ENCODE measurements around the gene RPS2. TPM values are rescaled to one million over a fixed set of nuclear protein-coding genes. Genes with fewer than 3 reads are reported as not detected.
"Not testable (repeated sequence)": the region's sequence is repeated elsewhere in the genome, so short reads cannot be mapped to it uniquely, and the experiment has no call there.

RPS2 gene
- total and polyA plus RNA-seq, 4 donors = 682 to 1,957 (median 1,591) TPM

DNA sequence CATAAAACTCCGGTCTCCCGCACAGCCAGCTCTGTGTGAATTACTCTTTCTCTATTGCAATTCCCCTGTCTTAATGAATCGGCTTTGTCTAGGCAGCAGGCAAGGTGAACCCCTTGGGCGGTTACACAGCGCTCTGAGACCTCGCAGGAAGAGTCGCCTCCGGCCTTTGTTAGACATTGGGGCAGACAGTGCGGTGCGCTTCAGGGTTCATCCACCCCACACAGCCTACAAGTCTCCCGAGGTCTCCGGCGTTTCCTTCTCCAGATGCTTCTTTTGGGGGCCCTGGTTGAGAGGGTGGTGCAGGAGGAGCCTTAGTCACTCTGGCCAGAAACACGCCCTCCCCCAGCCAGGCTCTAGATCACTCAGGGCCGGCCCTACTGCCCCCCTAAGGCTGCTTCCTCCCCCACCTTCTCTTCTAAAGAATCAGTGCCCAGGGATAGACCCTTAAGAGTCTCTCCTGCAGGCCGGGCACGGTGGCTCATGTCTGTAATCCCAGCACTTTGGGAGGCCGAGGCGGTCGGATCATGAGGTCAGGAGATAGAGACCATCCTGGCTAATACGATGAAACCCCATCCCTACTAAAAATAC, 19.9 kb downstream of the RPS2 start:
- 82% methylated on average over 11 of the region's 21 CpGs for WGBS (ENCODE audit: insufficient coverage)
- no peaks in the 10 kb centered on the region for H3K27me3 ChIP-seq (ENCODE audit: control insufficient read depth, insufficient read depth, low read length)
- no peaks in the 10 kb centered on the region for H3K9me3 ChIP-seq (ENCODE audit: control insufficient read depth, insufficient read depth, low read length)
- no peak overlapping the region for H3K4me3 ChIP-seq (ENCODE audit: low read depth, low read length)
- H3K27ac ChIP-seq (ENCODE audit: low read depth, low read length) = no peak overlapping the region
- H3K36me3 ChIP-seq (ENCODE audit: control insufficient read depth, insufficient read depth, low read length) = peaks cover 18% of the 10 kb centered on the region
- H3K4me1 ChIP-seq (ENCODE audit: control insufficient read depth, insufficient read depth, low read length) = peaks cover 23% of the 10 kb centered on the region
- no peak for DNase-seq (ENCODE audit: low read depth in 4 of 6, low spot score in 6 of 6)

DNA sequence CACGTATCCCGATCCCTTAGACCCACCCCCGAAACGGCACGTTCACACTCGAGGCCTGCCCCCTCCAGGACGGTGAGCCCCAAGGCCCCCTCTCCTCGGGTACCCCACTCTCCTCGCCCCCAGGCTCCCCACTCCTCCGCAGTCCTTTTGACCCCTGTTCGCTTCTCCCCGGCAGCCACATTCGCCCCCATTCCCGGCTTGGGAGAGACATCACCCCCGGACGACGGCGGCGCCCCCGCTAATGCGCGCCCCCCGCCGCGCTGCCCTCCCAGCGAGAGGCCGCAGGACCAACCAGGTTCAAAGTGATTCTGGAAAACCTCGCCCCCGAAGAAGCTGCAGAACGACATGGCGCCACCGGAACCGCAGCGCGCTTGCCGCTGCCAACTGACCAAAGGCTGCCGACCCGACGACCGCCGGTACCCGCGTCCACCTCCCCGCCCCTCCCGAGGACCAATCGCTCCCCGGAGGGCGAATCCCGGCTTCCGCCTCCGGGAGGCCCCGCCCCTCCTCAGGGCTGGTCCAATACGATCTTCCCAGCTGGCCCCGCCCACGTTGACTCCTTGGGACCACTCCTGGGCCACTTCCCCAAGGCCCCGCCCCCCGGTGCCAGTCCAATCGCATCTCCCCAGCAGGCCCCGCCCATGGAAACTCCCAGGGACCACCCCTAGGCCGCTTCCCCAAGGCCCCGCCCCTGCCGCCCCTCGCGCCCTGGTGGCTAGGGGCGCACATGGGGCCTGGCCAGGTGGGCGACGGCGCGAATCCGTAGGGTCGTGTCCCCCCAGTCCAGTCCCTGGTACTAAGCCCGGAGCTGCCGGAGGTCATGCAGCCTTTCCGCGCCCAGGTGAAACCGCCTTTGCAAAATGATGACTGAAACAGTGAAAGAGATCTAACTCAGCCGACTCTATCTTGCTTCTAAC, 21.6 kb downstream of the RPS2 start, which contains the start of gene MSRB1:
Gene MSRB1, minus strand, starts transcription at position 390 of the 917 bp plus-strand sequence. Its CDS starts 43 bp downstream, at position 347.
- Histone ChIP-seq H3K36me3 (ENCODE audit: control insufficient read depth, insufficient read depth, low read length) (peaks cover 33% of the 10 kb centered on the region), H3K4me1 (ENCODE audit: control insufficient read depth, insufficient read depth, low read length) (peaks cover 23% of the 10 kb centered on the region), H3K27me3 (ENCODE audit: control insufficient read depth, insufficient read depth, low read length) (no peaks in the 10 kb centered on the region), H3K4me3 (ENCODE audit: low read depth, low read length) (peak within 1 kb of the TSS; percentile 84), H3K27ac (ENCODE audit: low read depth, low read length) (peak within 1 kb of the TSS; percentile 69), H3K9me3 (ENCODE audit: control insufficient read depth, insufficient read depth, low read length) (no peaks in the 10 kb centered on the region)
- peak; percentile 92 to 100 (median 98) for DNase-seq (ENCODE audit: low read depth in 4 of 6, low spot score in 6 of 6)
- under 1% methylated on average over 59 of the region's 77 CpGs for WGBS (ENCODE audit: insufficient coverage)

DNA sequence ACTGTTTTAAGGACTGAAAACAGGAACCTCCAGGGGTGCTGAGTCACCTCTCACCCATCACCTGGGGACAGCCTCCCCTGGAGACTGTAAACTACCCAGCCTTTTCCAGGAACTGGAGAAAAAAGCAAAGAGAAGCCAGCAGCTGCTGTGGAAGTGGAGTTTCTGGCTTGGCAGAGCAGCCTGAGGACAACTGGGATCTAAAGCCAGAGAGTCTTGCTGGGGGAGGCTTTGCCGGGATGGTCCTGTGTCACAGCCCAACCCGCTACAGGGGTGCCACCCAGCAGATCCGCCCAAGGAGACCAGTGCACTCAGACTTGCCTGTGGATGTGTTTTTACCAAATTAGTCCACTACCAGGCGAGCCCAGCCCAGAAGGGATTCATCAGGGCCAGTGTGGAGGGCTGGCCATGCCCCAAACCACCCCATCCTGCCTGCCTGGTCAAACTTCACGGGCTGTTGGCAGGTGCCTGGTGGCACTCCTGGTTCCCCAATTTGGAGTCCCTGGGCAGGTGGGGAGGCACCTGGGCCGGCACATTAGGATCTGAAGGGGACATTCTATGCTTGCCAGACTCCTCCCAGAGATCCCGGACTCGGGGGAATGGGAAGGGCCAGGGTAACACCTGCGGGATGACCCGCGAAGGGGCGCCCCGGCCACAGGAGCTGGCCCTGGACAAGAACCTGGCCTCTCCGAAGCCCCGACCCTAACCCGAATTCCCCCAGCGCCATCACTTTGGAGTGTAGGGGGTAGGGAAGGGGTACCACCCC, 22.4 kb downstream of the RPS2 start:
- Histone ChIP-seq H3K4me3 (ENCODE audit: low read depth, low read length) (peak overlapping the region; percentile 84), H3K27me3 (ENCODE audit: control insufficient read depth, insufficient read depth, low read length) (no peaks in the 10 kb centered on the region), H3K9me3 (ENCODE audit: control insufficient read depth, insufficient read depth, low read length) (no peaks in the 10 kb centered on the region), H3K4me1 (ENCODE audit: control insufficient read depth, insufficient read depth, low read length) (peaks cover 23% of the 10 kb centered on the region), H3K27ac (ENCODE audit: low read depth, low read length) (no peak overlapping the region), H3K36me3 (ENCODE audit: control insufficient read depth, insufficient read depth, low read length) (peaks cover 37% of the 10 kb centered on the region)
- 66% methylated on average over 7 of the region's 17 CpGs for WGBS (ENCODE audit: insufficient coverage)
- DNase-seq (ENCODE audit: low read depth in 4 of 6, low spot score in 6 of 6) = no peak

DNA sequence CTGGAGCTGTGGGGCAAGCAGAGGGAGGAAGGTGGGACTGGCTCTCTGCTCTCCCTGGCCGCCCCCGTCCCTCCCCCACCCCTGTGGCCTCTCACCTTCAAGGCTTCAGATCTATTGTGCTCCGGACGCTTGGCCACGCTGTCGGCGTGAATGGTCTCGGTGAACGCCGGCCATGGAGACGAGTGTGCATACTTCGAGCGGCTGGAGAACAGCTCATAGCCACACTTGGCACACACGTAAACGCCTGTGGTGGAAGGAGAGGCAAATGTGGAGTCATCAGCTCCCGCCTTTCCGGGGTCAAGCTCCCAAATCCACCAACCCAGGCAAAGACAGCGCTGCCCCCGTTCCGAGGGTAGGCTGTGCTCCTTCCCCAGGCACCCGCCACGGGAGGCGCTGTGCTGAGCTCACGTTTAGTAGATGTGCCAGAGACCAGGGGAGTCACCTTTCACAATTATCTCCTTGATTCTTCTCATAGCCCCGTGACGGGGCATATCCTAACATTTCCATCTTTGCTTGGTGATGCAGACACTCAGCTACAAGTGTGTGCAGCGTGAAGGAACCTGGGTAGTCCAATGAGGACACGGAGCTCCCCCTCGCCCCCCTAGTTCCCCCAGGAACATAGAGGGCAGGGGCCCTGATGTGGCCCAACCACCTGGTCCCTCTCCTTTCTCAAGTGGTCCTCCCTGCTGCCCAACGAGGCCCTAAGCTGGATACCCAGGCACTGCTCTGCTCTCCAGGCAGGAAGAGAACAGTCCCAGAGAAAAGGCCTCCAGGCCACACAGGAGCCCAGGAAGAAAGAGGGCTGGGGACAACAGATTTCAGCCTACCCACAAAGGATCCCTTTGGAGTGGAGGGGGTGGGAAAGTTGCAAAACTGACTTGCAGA, 23.2 kb downstream of the RPS2 start:
- no peak overlapping the region for H3K27ac ChIP-seq (ENCODE audit: low read depth, low read length)
- no peaks in the 10 kb centered on the region for H3K27me3 ChIP-seq (ENCODE audit: control insufficient read depth, insufficient read depth, low read length)
- no peaks in the 10 kb centered on the region for H3K9me3 ChIP-seq (ENCODE audit: control insufficient read depth, insufficient read depth, low read length)
- no peak overlapping the region for H3K4me3 ChIP-seq (ENCODE audit: low read depth, low read length)
- H3K36me3 ChIP-seq (ENCODE audit: control insufficient read depth, insufficient read depth, low read length) = peaks cover 41% of the 10 kb centered on the region
- 70% methylated on average over 23 of the region's 30 CpGs for WGBS (ENCODE audit: insufficient coverage)
- no peak for DNase-seq (ENCODE audit: low read depth in 4 of 6, low spot score in 6 of 6)
- H3K4me1 ChIP-seq (ENCODE audit: control insufficient read depth, insufficient read depth, low read length) = peaks cover 23% of the 10 kb centered on the region

DNA sequence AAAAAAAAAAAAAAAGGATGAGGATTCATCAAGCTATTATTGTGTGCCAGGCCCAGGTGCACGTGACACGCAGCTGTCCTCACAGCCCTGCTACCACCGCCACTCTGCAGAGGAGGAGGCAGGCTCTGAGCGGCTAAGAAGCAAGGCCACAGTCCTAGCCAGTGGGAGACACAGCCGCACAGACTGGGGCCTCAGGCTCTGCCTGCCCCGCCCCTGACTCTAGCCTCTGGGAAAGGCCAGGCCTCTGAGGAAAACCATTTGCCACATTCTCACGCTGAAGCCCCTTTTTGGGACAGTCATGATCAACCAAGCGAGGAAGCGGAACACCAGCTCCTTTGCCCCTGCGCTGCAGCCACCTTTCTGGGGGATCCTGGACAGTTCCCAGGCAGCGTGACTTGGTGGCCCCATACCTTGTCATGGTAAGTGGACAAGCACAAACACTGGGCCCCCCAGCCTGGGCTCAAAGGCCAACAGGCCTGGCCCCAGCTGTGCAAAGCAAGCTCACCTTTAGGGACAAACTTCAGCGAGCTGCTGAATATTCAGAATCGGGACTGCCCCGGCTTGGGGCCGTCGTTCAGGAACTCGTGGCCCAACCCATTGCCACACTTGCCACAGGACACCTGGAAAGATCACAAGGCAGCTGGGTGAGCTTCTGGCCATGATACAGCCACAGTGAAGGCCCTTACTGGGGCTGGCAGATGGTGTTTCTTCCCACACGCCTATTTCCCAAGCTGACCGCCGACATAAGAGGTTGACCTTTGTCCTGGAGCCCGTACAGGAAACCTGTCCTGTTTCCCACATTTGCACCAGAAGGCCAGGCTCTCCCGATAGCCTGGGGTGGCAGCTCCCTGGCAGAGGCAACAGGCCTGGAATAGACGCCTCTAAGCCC, 24.1 kb downstream of the RPS2 start:
- peaks cover 41% of the 10 kb centered on the region for H3K36me3 ChIP-seq (ENCODE audit: control insufficient read depth, insufficient read depth, low read length)
- H3K4me3 ChIP-seq (ENCODE audit: low read depth, low read length) = no peak overlapping the region
- H3K27ac ChIP-seq (ENCODE audit: low read depth, low read length) = no peak overlapping the region
- H3K4me1 ChIP-seq (ENCODE audit: control insufficient read depth, insufficient read depth, low read length) = peaks cover 23% of the 10 kb centered on the region
- no peaks in the 10 kb centered on the region for H3K9me3 ChIP-seq (ENCODE audit: control insufficient read depth, insufficient read depth, low read length)
- H3K27me3 ChIP-seq (ENCODE audit: control insufficient read depth, insufficient read depth, low read length) = no peaks in the 10 kb centered on the region
- DNase-seq (ENCODE audit: low read depth in 4 of 6, low spot score in 6 of 6) = no peak
- 95% methylated on average over 22 of the region's 23 CpGs for WGBS (ENCODE audit: insufficient coverage)

DNA sequence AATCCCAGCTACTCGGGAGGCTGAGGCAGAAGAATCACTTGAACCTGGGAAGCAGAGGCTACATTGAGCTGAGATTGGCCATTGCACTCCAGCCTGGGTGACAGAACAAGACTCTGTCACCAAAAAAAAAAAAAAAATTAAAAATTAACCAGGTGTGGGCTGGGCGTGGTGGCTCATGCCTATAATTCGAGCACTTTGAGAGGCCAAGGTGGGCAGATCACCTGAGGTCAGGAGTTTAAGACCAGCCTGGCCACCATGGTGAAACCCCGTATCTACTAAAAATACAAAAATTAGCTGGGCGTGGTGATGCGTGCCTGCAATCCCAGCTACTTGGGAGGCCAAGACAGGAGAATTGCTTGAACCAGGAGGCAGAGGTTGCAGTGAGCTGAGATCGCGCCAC, 24.8 kb downstream of the RPS2 start:
- not testable (repeated sequence) for H3K27me3 ChIP-seq (ENCODE audit: control insufficient read depth, insufficient read depth, low read length); H3K4me3 ChIP-seq (ENCODE audit: low read depth, low read length); H3K9me3 ChIP-seq (ENCODE audit: control insufficient read depth, insufficient read depth, low read length); H3K27ac ChIP-seq (ENCODE audit: low read depth, low read length); DNase-seq (ENCODE audit: low read depth in 4 of 6, low spot score in 6 of 6)
- WGBS (ENCODE audit: insufficient coverage) = 97% methylated on average over 7 of the region's 8 CpGs
- peaks cover 23% of the 10 kb centered on the region for H3K4me1 ChIP-seq (ENCODE audit: control insufficient read depth, insufficient read depth, low read length)
- peaks cover 41% of the 10 kb centered on the region for H3K36me3 ChIP-seq (ENCODE audit: control insufficient read depth, insufficient read depth, low read length)

DNA sequence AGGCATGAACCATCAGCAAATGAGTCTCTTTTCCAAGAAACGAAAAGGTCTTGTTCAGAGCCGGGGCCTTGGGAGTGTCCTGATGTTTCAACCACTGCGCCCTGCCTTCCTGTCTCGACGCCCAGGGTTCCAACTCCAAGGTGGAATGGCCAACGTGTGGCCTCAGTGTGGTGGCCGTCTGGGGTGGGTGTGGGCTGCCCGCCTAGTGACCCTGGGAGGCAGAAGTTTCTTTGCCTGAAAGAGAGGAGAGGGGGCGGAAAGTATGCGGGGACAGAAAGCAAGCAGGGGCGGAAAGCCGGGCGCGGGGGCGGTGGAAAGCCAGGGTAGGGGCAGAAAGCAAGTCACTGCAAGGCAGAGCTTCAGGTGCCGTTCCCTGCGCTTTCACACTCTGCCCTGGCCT, 25.7 kb downstream of the RPS2 start:
- 98% methylated on average over 17 of the region's 17 CpGs for WGBS (ENCODE audit: insufficient coverage)

DNA sequence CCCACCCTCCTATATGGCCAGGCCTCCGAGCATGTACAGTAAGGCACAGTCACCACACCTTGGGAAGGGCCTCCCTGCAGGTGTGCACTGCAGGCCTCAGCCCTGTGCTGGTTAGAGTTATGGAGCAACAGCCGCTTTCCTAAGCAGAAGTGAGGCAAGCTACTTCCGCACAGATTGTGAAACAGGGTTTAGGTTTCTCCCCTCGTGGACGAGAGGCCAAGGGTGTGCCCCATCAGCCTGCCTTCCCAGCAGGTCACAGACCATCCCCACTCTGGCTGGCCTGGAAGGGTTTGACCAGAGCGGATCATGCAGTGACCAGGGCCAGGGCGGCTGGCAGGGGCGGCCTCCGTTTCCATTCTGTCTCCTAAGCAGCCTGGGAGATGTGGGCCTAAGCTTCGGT, 26.3 kb downstream of the RPS2 start:
- WGBS (ENCODE audit: insufficient coverage) = 96% methylated on average over 9 of the region's 10 CpGs
- H3K27me3 ChIP-seq (ENCODE audit: control insufficient read depth, insufficient read depth, low read length) = no peaks in the 10 kb centered on the region
- H3K27ac ChIP-seq (ENCODE audit: low read depth, low read length) = no peak overlapping the region

More for the DNA sequence above, 25.7 kb downstream of the RPS2 start:
- no peak overlapping the region for H3K27ac ChIP-seq (ENCODE audit: low read depth, low read length)
- H3K9me3 ChIP-seq (ENCODE audit: control insufficient read depth, insufficient read depth, low read length) = no peaks in the 10 kb centered on the region
- H3K27me3 ChIP-seq (ENCODE audit: control insufficient read depth, insufficient read depth, low read length) = no peaks in the 10 kb centered on the region
- no peak for DNase-seq (ENCODE audit: low read depth in 4 of 6, low spot score in 6 of 6)
- peaks cover 23% of the 10 kb centered on the region for H3K4me1 ChIP-seq (ENCODE audit: control insufficient read depth, insufficient read depth, low read length)
- no peak overlapping the region for H3K4me3 ChIP-seq (ENCODE audit: low read depth, low read length)
- H3K36me3 ChIP-seq (ENCODE audit: control insufficient read depth, insufficient read depth, low read length) = peaks cover 41% of the 10 kb centered on the region

More for the DNA sequence above, 26.3 kb downstream of the RPS2 start:
- peaks cover 18% of the 10 kb centered on the region for H3K4me1 ChIP-seq (ENCODE audit: control insufficient read depth, insufficient read depth, low read length)
- H3K4me3 ChIP-seq (ENCODE audit: low read depth, low read length) = no peak overlapping the region
- DNase-seq (ENCODE audit: low read depth in 4 of 6, low spot score in 6 of 6) = no peak
- H3K36me3 ChIP-seq (ENCODE audit: control insufficient read depth, insufficient read depth, low read length) = peaks cover 41% of the 10 kb centered on the region
- H3K9me3 ChIP-seq (ENCODE audit: control insufficient read depth, insufficient read depth, low read length) = no peaks in the 10 kb centered on the region

All from spinal cord (tissue), 10 donors.